Measurements from ENCODE around the gene MTARC1.

- TF ChIP-seq, protein P1, sequence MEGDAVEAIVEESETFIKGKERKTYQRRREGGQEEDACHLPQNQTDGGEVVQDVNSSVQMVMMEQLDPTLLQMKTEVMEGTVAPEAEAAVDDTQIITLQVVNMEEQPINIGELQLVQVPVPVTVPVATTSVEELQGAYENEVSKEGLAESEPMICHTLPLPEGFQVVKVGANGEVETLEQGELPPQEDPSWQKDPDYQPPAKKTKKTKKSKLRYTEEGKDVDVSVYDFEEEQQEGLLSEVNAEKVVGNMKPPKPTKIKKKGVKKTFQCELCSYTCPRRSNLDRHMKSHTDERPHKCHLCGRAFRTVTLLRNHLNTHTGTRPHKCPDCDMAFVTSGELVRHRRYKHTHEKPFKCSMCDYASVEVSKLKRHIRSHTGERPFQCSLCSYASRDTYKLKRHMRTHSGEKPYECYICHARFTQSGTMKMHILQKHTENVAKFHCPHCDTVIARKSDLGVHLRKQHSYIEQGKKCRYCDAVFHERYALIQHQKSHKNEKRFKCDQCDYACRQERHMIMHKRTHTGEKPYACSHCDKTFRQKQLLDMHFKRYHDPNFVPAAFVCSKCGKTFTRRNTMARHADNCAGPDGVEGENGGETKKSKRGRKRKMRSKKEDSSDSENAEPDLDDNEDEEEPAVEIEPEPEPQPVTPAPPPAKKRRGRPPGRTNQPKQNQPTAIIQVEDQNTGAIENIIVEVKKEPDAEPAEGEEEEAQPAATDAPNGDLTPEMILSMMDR (IDR thresholded peaks at IDR 0.05): no peak
- TF ChIP-seq POLR2A (IDR thresholded peaks at IDR 0.05): no peak
- no peak for TF ChIP-seq EP300 (IDR thresholded peaks at IDR 0.05)
- TF ChIP-seq POLR2AphosphoS5 (IDR thresholded peaks at IDR 0.05): no peak
Observed at GRCh38 chr1:220761688-220762427, 24.9 kb upstream of the MTARC1 start.

Measured in upper lobe of left lung (tissue), 4 donors.